B cell (primary cell): ENCODE results near the gene ZNF554. TPM values are rescaled to one million over a fixed set of nuclear protein-coding genes. Genes with fewer than 3 reads are reported as not detected.

Source experiments
- ATAC-seq: fragments of 200-7000 bp; cut with Tn5 transposase; one replicate; pipeline ENCODE4 v1.10.0; 2021; ENCODE audit warnings: low read depth, mild to moderate bottlenecking, moderate number of reproducible peaks, moderate library complexity
- CTCF ChIA-PET: fragments of 350-600 bp; sonication (Branson Sonifier 250); formaldehyde crosslinking; loops from one replicate; lab custom pipeline; 2021; ENCODE audit warnings: antibody characterized with exemption, inconsistent platforms; lab: Charles Lee
- POLR2A ChIA-PET: fragments of 350-600 bp; sonication (Branson Sonifier 250); formaldehyde crosslinking; loops from one replicate; lab custom pipeline; 2021; ENCODE audit warnings: antibody characterized with exemption; lab: Charles Lee
- DNase-seq: peaks from one replicate; pipeline ENCODE4 v3.0.0; 2013
- H2AFZ ChIP-seq: 2 replicates; pipeline ENCODE4 v1.6.1; 2012; ENCODE audit warnings: mild to moderate bottlenecking, low read depth, low read length; ENCODE audit not compliant: insufficient read depth, poor library complexity, severe bottlenecking
- H3K27ac ChIP-seq, 2 donors: 1 replicate in 1 of 2; 2 replicates in 1 of 2; pipeline ENCODE4 v1.5.1; 2012 to 2013; ENCODE audit warnings: low read length in 2 of 2, mild to moderate bottlenecking in 2 of 2, moderate library complexity in 1 of 2
- H3K27me3 ChIP-seq, 4 experiments: fragments of 200-600 bp in 1 of 4; sonication (generic) in 1 of 4; replicated peaks in 1 of 4; 1 replicate in 2 of 4; 2 replicates in 2 of 4; pipeline versions ENCODE4 v1.6.1 to v1.7.0; 2013 to 2016; ENCODE audit warnings: low read length in 3 of 4, mild to moderate bottlenecking in 2 of 4, mixed read lengths in 1 of 4, moderate library complexity in 1 of 4; ENCODE audit not compliant: insufficient read depth in 4 of 4, control insufficient read depth in 3 of 4; ENCODE audit errors: control extremely low read depth in 1 of 4
- H3K36me3 ChIP-seq, 2 experiments: replicated peaks in 1 of 2; 1 replicate in 1 of 2; 2 replicates in 1 of 2; pipeline versions ENCODE4 v1.6.1 to v1.7.1; 2013; ENCODE audit warnings: low read length in 1 of 2; ENCODE audit not compliant: insufficient read depth in 2 of 2, control insufficient read depth in 1 of 2; ENCODE audit errors: control extremely low read depth in 1 of 2, extremely low read depth in 1 of 2
- H3K4me1 ChIP-seq, 2 donors: fragments of 200-600 bp in 1 of 2; sonication (generic) in 1 of 2; 1 replicate in 1 of 2; 2 replicates in 1 of 2; pipeline versions ENCODE4 v1.5.1 to v1.6.1; 2013 to 2017; ENCODE audit warnings: low read length in 2 of 2; ENCODE audit not compliant: control insufficient read depth in 2 of 2, insufficient read depth in 2 of 2
- H3K4me2 ChIP-seq: replicated peaks from 2 replicates; pipeline ENCODE3; 2012; ENCODE audit warnings: mild to moderate bottlenecking, low read depth, low read length; ENCODE audit not compliant: poor library complexity, severe bottlenecking
- H3K4me3 ChIP-seq, 5 experiments: fragments of 200-600 bp in 1 of 5; sonication (generic) in 1 of 5; 1 replicate in 3 of 5; 2 replicates in 2 of 5; pipeline versions ENCODE4 v1.5.1 to v1.7.0; 2011 to 2016; ENCODE audit warnings: low read length in 4 of 5, mild to moderate bottlenecking in 4 of 5, low read depth in 2 of 5, control low read depth in 1 of 5, moderate library complexity in 1 of 5; ENCODE audit not compliant: insufficient read depth in 1 of 5; ENCODE audit errors: control extremely low read depth in 1 of 5, extremely low read depth in 1 of 5
- H3K79me2 ChIP-seq: fragments of 200-600 bp; sonication (generic); one replicate; pipeline ENCODE4 v1.6.0; 2016; ENCODE audit warnings: low read length; ENCODE audit not compliant: control insufficient read depth, insufficient read depth
- H3K9ac ChIP-seq: fragments of 200-600 bp; sonication (generic); 2 replicates; pipeline ENCODE4 v1.6.1; 2017; ENCODE audit warnings: mild to moderate bottlenecking, low read length, moderate library complexity
- H3K9me3 ChIP-seq, 3 donors: one replicate each; pipeline versions ENCODE4 v1.6.1 to v1.7.1; 2013; ENCODE audit warnings: low read length in 2 of 3; ENCODE audit not compliant: control insufficient read depth in 2 of 3, insufficient read depth in 1 of 3; ENCODE audit errors: control extremely low read depth in 1 of 3
- H4K20me1 ChIP-seq: 2 replicates; pipeline ENCODE4 v1.6.0; 2012; ENCODE audit warnings: mild to moderate bottlenecking, low read length; ENCODE audit not compliant: insufficient read depth, control insufficient read depth, poor library complexity, severe bottlenecking
- H3K27ac Mint-ChIP-seq: one replicate; pipeline ENCODE4 v1.8.0; 2021; ENCODE audit warnings: mixed read lengths
- H3K27me3 Mint-ChIP-seq: one replicate; pipeline ENCODE4 v1.8.0; 2021; ENCODE audit warnings: mixed read lengths
- H3K4me1 Mint-ChIP-seq: one replicate; pipeline ENCODE4 v1.8.0; 2021; ENCODE audit warnings: mixed read lengths
- H3K4me3 Mint-ChIP-seq: one replicate; pipeline ENCODE4 v1.8.0; 2021; ENCODE audit warnings: mixed read lengths
- H3K9me3 Mint-ChIP-seq: one replicate; pipeline ENCODE4 v1.8.0; 2022; ENCODE audit warnings: mixed read lengths; ENCODE audit not compliant: insufficient read depth
- CTCF ChIP-seq: fragments of 200-600 bp; IDR thresholded peaks from one replicate; pipeline ENCODE4 v1.8.0; 2022; ENCODE audit warnings: antibody characterized with exemption, mild to moderate bottlenecking
- EZH2 ChIP-seq: IDR thresholded peaks from 2 replicates; pipeline ENCODE4 v1.6.1; 2012; ENCODE audit warnings: borderline replicate concordance, low read depth, mild to moderate bottlenecking, moderate library complexity, low read length; ENCODE audit not compliant: insufficient read depth, poor library complexity, severe bottlenecking
- WGBS: methylation state at CpG from one replicate; pipeline ENCODE4 v1.1.5; 2013; ENCODE audit warnings: missing lambda C conversion rate; ENCODE audit not compliant: insufficient coverage; 5-methylcytosine and 5-hydroxymethylcytosine counted together
- intact Hi-C: fragments of 100-400 bp; cut with micrococcal nuclease; formaldehyde crosslinking; loops from one replicate; pipeline ENCODE4 v1.10.0; 2022
- polyA plus RNA-seq: library from polyadenylated mRNA; depleted of rRNA; stranded (reverse); fragments of >200 nt; gene quantifications from 2 replicates; pipeline ENCODE4 v1.2.3, GENCODE V29; 2012
- total RNA-seq, 2 donors: library from RNA; stranded (reverse); fragments of 120-200 nt in 1 of 2; gene quantifications; 1 replicate in 1 of 2; 2 replicates in 1 of 2; pipeline versions ENCODE4 v1.2.3 to v1.2.4, GENCODE V29; 2013 to 2022

Gene ZNF554
- total and polyA plus RNA-seq, 2 donors (not counting 1 experiment from before 2014, with no cell fraction given), result 2.8 to 5.9 TPM

DNA sequence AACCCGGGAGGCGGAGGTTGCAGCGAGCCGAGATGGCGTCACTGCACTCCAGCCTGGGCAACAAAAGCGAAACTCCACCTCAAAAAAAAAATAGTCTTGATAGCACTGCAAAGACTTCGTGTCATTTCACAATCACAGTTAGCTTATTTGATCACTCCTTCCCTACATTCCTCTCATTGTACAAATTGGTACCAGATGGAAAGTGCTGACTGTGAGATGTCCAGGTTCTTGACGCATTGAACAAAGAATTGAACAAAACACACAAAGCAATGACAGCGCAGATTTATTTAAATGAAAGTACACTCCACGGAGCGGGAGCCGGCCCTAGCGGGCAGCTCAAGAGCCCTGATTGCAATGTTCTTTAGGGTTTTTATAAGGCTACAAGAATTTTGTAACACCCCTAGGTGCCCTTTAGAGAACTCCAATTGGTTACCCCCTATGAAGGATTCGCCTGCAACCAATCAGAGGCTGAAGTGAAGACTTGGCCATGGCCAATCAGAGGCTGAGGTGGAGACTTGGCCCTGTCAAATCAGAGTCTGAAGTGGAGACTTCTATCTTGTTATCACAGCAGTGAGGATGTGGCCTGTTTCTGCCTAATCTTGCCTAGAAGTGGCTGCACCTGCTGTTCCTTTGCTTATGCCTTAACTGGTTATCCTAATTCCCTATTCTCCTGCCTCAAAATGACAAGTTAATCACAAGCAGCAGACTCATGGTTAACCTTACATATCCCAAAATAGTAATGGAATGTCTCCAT, 64.2 kb downstream of the ZNF554 start:
- H3K9me3 Mint-ChIP-seq, result no peaks in the 10 kb centered on the region

More for the DNA sequence above, 64.2 kb downstream of the ZNF554 start:
- ChIA-PET POLR2A (no interaction called here), CTCF (interaction anchor here (0.9 kb wide), 1 partner anchor 235 kb away, joined by 3 read pairs; no protein-coding TSS in a partner anchor)
- H3K27ac Mint-ChIP-seq, result no peak overlapping the region
- ATAC-seq (no peak), DNase-seq (no peak)
- Histone ChIP-seq H3K79me2 (no peaks in the 10 kb centered on the region), H3K4me3 (no peak overlapping the region), H3K4me2 (no peak overlapping the region), H3K27me3 (no peaks in the 10 kb centered on the region), H3K9me3 (peaks cover 2 to 19% (median 3%) of the 10 kb centered on the region in 3 donors), H3K36me3 (no peaks in the 10 kb centered on the region), H2AFZ (no peak overlapping the region), H3K9ac (no peak overlapping the region), H4K20me1 (no peaks in the 10 kb centered on the region), H3K4me1 (peaks cover 3 to 16% of the 10 kb centered on the region in 2 donors), H3K27ac (no peak overlapping the region)
- intact Hi-C loops, result no loop called here
- no peaks in the 10 kb centered on the region for H3K27me3 Mint-ChIP-seq
- peaks cover 16% of the 10 kb centered on the region for H3K4me1 Mint-ChIP-seq
- no peak for TF ChIP-seq CTCF
- no peak for TF ChIP-seq EZH2
- WGBS, result 100% methylated on average over 5 of the region's 14 CpGs
- no peak overlapping the region for H3K4me3 Mint-ChIP-seq
